ENCODE measurements around the gene TIGD1.

Gene TIGD1

DNA sequence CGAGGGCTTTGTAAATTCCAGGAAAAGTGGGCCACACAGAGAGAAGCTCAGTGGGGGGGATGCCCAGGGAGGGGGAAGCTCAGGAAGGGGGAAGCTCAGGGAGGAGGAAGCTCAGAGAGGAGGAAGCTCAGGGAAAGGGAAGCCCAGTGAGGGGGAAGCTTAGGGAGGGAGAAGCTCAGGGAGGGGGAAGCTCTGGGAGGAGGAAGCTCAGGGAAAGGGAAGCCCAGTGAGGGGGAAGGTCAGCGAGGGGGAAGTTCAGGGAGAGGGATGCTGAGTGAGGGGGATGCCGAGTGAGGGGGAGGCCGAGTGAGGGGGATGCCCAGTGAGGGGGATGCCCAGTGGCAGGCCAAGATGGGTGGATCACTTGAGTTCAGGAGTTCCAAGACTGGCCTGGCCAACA, 11.7 kb downstream of the TIGD1 start:
- Histone ChIP-seq H3K4me3 (ENCODE audit: low read depth, low read length) (no peak overlapping the region), H2AFZ (no peak overlapping the region), H3K27me3 (ENCODE audit: control insufficient read depth, insufficient read depth, low read length) (no peaks in the 10 kb centered on the region), H3K9me3 (ENCODE audit: control insufficient read depth, low read length) (no peaks in the 10 kb centered on the region), H3K36me3 (ENCODE audit: control insufficient read depth, insufficient read depth, low read length) (no peaks in the 10 kb centered on the region), H3K4me2 (ENCODE audit: low read length) (no peak overlapping the region), H3K27ac (no peak overlapping the region), H3K9ac (no peak overlapping the region), H3K79me2 (no peaks in the 10 kb centered on the region), H3K4me1 (no peaks in the 10 kb centered on the region)
- TF ChIP-seq, protein P1, sequence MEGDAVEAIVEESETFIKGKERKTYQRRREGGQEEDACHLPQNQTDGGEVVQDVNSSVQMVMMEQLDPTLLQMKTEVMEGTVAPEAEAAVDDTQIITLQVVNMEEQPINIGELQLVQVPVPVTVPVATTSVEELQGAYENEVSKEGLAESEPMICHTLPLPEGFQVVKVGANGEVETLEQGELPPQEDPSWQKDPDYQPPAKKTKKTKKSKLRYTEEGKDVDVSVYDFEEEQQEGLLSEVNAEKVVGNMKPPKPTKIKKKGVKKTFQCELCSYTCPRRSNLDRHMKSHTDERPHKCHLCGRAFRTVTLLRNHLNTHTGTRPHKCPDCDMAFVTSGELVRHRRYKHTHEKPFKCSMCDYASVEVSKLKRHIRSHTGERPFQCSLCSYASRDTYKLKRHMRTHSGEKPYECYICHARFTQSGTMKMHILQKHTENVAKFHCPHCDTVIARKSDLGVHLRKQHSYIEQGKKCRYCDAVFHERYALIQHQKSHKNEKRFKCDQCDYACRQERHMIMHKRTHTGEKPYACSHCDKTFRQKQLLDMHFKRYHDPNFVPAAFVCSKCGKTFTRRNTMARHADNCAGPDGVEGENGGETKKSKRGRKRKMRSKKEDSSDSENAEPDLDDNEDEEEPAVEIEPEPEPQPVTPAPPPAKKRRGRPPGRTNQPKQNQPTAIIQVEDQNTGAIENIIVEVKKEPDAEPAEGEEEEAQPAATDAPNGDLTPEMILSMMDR (IDR thresholded peaks at IDR 0.05) = no peak

DNA sequence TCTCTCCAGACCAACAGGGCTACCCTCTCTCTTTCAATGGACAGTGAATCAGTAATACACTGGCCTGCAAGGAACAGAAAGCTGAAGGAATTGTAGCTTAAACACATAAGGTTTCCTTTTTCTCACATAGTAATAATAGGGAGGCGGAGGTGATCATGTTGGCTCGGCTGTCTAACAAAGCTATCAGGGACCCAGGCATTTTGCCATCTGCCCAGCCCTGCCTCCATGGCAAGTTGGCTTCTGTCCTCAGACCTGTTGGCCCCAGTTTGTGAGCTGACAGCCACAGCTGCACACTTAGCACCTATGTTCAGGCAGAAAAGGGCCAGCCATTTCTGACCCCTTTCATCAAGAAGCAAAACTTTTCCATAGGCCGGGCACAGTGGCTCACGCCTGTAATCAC, 12.9 kb downstream of the TIGD1 start:
- no peak overlapping the region for H3K9ac ChIP-seq
- H3K4me1 ChIP-seq = no peaks in the 10 kb centered on the region
- no peak overlapping the region for H3K27ac ChIP-seq
- no peaks in the 10 kb centered on the region for H3K27me3 ChIP-seq (ENCODE audit: control insufficient read depth, insufficient read depth, low read length)
- H3K4me2 ChIP-seq (ENCODE audit: low read length) = no peak overlapping the region
- H3K9me3 ChIP-seq (ENCODE audit: control insufficient read depth, low read length) = no peaks in the 10 kb centered on the region
- no peaks in the 10 kb centered on the region for H3K79me2 ChIP-seq
- H3K4me3 ChIP-seq (ENCODE audit: low read depth, low read length) = no peak overlapping the region
- H2AFZ ChIP-seq = no peak overlapping the region
- no peaks in the 10 kb centered on the region for H3K36me3 ChIP-seq (ENCODE audit: control insufficient read depth, insufficient read depth, low read length)
- TF ChIP-seq, protein P1 (IDR thresholded peaks at IDR 0.05) = no peak

DNA sequence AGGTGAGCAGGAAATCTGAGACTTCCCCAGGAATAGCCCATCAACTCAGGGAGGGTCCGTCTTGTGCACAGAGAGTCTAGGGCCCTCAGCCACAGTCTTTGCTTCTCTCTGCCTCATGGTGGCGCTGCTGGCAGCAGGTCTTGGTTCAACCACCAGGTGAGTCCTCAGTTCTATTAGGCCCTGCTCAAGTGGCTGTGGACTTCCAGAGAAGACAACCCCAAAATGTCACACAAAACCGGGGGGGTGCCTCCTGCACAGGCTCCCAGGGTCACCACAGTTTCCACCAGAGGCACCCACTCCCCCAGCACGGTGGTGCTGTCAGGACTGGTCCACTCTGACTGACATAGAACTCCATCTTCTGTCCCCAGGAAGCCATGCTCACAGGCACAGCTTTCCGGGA, 13.3 kb downstream of the TIGD1 start:
- TF ChIP-seq, protein P1 (IDR thresholded peaks at IDR 0.05) = no peak
- H3K9me3 ChIP-seq (ENCODE audit: control insufficient read depth, low read length) = no peaks in the 10 kb centered on the region
- H2AFZ ChIP-seq = no peak overlapping the region
- no peaks in the 10 kb centered on the region for H3K79me2 ChIP-seq
- H3K9ac ChIP-seq = no peak overlapping the region
- no peak overlapping the region for H3K4me2 ChIP-seq (ENCODE audit: low read length)
- H3K36me3 ChIP-seq (ENCODE audit: control insufficient read depth, insufficient read depth, low read length) = no peaks in the 10 kb centered on the region
- no peak overlapping the region for H3K27ac ChIP-seq
- H3K27me3 ChIP-seq (ENCODE audit: control insufficient read depth, insufficient read depth, low read length) = no peaks in the 10 kb centered on the region
- no peaks in the 10 kb centered on the region for H3K4me1 ChIP-seq
- no peak overlapping the region for H3K4me3 ChIP-seq (ENCODE audit: low read depth, low read length)

DNA sequence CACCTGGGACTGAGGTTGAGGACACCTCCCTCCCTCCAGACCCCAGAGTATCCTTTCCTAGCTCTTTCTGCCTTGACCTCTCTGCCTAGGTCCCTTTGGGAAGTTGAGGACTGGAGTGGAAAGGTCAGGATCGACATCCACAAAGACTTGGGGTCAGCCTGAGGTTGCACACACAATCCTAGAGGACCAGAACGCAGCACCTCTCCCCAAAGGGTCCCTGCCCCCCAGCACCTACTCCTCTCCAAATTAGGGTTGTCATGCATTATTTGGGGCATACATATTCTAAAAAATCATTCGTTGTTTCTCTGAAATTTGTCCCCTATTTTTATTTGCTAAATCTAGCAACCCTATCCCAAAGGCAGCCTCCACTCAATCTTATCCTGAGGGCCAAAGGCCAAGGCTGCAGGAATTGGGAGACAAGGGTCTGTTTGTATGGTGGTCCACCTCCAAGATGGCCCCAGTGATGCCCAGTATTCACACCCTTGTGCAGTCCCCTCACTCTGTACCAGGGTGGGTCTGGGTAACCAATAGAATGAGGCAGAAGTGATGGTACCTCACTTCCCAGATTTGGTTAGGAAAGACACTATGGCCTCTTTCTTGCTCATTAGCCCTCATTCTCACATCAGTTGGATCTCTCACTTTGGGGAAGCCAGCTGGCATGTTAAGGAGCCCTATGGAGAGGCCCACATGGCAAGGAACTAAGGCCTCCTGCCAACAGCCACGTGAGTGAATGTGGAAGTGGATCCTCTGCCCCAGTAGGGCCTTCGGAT, 14.4 kb downstream of the TIGD1 start:
- Histone ChIP-seq H3K79me2 (no peaks in the 10 kb centered on the region), H3K9me3 (ENCODE audit: control insufficient read depth, low read length) (no peaks in the 10 kb centered on the region), H3K4me2 (ENCODE audit: low read length) (no peak overlapping the region), H3K4me1 (no peaks in the 10 kb centered on the region), H3K27me3 (ENCODE audit: control insufficient read depth, insufficient read depth, low read length) (no peaks in the 10 kb centered on the region), H3K36me3 (ENCODE audit: control insufficient read depth, insufficient read depth, low read length) (no peaks in the 10 kb centered on the region), H3K9ac (no peak overlapping the region), H2AFZ (no peak overlapping the region), H3K27ac (no peak overlapping the region), H3K4me3 (ENCODE audit: low read depth, low read length) (no peak overlapping the region)
- TF ChIP-seq, protein P1 (IDR thresholded peaks at IDR 0.05) = no peak
